GM04503 (cell line): ENCODE data around the gene CASK.

Experiments
- DNase-seq: peaks from one replicate; pipeline ENCODE4 v3.0.0-alpha.2; 2012; ENCODE audit warnings: low read depth

CASK gene

DNA sequence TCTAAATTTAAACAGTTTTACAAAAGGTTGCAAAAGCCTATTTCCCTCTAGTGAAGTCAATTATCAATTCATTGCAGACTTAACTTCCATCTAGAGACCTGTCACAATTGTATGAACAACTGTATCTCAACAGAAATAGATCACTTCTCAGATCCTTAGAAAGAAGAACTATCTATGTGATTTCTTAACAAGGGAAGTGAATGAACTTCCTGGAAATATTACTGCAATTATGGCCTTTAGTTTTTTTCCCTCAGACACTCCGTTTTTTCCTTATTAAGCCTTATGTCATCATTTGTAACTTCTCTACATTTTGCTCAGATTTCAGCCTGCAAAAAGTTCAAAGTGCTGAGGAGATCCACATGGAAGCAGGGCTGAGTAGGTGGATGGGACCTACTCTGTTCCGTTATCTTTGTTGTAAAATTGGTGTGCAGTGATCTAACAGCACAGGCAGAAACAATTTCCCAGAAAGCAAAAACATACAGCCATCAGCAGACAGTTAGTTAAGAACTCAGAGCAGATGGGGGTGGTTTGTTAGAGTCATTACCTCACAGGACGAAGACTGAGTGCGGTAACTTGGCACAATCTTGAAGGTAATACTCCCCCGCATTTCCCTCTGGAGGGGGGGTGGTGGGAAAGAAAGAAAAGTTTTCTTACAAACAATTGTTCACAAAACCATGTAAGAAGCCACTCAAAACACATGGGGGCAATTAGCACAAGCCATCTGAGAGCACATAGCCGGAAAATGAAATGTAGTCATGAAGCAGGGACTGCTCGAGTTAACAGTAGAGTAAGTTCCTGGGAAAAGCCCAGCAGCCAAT is 363.9 kb downstream of the CASK start:
- DNase-seq = peak; percentile 22

DNA sequence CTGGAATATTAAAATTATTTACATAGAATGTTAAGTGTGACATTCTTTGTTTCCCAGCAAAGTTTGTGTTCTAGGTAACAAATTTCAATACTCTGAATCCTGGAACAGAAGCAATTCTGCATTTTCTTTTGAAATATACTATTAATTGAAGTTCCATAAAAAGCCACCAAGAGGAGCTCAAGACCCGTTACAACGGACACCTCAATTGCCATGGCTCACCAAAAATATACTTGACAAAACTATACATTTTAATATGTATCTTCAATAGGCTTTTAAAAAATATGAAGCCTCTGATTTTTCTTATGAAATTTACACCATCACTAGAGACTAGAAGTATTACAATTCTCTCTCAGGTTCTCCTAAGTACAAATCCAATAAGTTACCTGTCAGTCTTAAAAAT is 364.8 kb downstream of the CASK start:
- no peak for DNase-seq

DNA sequence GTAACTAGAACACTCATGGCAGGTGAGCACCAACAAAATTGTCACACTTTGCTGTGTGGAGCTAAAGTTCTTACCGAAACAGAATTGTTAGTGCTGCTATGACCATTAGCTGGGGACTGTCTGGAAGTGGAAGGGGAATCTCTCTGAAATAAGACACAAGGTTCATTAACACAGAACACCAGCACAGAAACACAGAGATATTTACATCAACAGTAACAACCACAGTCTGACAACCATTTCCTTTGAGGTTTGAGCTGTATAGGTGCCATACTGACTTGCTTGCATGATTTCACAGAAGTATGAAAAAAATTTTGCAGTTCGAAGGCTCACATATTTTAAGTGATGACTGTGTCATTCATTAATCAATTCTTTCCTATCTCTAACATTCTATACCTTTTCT is 366.4 kb downstream of the CASK start:
- no peak for DNase-seq

DNA sequence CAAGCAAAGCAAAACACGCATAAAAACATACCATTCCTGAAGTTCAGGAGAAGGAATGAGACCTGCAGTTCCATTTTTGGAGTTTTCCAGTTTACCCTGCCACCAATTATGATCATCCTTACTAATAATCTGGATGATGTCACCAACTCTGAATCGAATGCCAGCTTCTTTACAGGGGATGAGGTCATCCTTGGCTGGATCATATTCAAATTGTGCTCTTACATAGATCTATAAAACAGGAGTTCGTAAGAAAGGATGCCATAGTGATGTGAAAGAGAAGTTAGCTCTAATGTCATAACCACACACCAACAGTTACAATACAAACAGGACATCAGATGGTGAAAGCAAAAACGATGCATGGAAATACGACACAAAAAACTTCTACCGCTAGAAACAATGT is 369.7 kb downstream of the CASK start:
- DNase-seq = no peak

DNA sequence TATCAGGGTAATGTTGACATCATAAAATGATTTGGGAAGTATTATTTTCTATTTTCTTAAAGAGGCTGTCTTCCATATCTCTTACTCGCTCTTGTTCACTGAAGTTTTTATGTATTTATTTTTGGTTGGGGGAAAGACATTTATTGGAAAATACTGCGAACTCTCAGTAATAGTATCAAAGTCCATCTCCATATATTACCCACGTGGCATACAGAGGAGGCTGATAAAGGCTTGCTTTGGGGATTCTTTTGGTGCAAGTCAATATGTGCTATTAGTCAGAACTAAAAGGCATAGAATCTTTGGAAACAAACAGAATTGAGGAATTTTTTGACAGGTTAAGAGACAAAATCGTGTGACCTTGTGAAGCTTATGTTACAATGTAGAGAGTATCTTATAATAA is 374.9 kb downstream of the CASK start:
- no peak for DNase-seq

DNA sequence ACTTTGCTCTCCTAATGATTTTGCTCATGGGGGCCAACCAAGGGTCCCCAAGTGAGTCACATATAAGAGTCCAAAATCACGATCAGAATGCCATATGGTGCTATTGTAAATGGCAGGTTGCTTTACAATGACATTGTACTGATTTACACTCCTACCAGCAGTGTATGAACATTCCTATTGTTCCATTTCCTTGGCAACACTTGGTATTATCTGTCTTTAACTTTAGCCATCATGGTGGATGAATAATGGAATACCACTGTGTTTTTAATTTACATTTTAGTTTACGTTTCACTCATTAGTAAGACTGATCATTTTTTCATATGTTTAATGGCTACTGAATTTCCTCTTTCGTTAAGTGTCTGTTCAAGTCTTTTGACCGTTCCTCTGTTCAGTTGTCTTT is 379.7 kb downstream of the CASK start:
- no peak for DNase-seq

DNA sequence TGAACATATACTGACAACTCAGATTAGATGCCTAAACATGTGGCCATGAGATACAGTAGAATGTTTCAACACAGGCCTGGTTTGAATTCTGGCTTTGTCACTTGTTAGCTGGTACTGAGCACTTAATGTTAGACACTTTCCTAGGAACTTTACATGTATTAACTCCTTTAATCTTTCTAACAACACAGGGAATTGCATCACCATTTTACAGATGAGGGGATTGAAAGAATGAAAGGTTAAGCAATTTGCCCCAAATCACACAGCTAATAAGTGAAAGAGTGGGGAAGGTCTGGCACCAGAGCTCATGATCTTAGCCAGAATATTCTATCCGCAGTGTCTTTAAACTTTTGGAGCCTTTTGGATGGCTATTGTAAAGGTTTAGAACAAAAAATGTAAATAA is 380.3 kb downstream of the CASK start:
- DNase-seq = no peak

DNA sequence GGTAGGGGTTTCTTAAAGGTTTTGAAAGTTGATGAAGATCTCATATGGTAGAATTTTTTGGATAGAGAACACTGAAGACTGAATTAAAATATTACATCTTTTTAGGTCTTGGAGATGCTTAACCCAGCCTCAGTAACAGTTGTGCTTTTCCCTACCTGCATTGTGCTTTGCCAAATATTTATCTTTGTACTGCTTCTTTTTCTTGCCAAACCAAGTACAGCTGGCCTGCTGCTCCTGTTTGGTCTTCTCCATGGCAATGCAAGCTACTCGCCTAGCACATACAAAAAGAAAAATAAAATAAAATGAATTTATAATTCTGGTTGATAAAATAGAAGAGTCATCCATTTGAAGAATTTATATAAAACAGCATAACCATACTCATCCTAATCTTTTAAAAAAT is 380.8 kb downstream of the CASK start:
- DNase-seq = no peak

DNA sequence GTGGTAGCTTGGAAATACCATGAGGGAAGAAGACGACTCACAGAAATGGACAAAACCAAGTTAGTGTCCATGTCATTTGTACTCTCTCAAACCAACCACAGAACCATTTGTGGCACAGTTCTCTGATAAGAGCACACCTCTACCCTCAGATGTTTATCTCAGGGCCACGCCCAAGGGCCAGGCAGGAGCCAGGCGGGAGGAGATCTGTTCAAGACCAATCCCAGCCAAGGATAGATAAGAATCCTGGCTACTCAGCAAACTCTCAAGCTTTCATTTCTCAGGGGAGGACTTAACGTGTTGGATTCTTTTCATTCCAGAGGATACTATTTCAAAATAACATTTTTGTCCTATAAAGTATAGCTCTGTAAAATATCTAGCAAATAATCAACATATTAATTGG is 381.2 kb downstream of the CASK start:
- no peak for DNase-seq

DNA sequence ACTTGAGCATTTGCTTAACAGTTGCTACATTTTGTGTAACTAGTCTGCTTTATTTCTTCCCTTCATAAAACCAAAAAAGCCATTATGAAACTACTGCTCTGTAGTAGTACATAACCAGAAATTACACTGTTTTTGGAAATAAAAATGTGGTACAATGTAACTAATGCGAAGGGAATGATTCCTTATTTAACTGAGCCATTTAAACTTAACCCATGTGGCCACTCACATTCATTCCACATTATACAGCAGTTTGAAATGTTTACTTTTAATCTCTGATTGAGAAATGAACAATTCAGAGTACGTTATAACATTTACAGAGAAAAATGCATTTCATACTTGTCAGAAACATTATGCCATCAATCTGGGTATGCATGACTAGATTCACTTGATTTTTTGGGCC is 382.0 kb downstream of the CASK start:
- DNase-seq = no peak

DNA sequence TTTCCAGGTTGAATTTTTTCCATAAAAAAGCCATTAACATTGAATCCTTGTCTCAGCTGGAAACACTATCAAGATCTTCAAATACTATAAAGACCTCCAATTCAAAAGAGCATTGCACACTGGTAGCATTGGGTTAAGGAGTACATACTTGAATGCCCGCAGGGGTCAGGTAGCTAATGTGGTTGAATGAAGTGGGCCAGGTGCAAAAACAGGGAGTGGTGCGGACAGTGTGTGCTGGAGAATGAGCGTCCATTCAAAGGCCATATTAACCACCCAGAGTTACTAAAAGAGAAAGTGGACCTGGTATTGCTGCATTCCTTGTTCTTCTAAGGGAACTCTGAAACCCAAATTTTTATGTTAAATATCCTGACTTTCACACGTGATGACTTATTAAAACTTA is 384.6 kb downstream of the CASK start:
- no peak for DNase-seq

DNA sequence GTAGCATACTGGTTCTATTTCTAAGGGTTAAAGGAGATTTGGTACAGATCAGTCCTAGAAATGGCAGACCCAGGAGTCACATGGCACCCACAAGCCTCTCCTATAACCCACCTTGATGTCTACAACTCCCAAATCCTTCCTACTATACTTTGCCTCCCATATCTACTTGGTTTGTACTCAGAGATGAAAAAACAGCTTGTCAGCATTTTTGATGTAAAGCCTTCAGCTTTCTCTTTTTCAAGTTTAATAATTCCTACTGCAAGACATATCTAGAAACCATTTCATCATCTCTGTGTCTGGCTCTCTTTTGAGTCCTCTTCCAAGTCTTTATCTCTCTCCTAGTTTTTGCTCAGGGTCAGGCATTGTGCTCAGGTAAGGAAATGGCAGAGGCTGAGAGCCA is 393.3 kb downstream of the CASK start:
- DNase-seq = no peak

DNA sequence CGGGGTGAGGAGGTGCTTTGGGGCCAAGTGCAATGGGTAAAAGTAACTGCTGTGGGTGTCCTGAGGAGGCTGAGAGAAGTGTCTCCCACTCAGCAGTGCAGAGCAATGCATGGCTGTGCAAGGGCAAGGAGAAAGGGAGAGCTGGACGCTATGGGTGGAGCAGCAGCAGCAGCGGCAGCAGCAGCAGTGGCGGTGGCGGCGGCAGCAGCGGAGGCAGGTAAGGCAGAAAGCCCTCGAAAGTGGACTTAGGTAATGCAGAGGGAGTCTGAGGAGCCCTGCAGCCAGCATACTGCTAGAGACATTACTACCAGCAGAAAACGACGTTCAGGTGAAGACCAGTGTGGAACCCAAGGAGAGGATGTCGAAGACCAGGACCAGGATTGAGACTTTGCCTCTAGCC is 394.1 kb downstream of the CASK start:
- DNase-seq = no peak

DNA sequence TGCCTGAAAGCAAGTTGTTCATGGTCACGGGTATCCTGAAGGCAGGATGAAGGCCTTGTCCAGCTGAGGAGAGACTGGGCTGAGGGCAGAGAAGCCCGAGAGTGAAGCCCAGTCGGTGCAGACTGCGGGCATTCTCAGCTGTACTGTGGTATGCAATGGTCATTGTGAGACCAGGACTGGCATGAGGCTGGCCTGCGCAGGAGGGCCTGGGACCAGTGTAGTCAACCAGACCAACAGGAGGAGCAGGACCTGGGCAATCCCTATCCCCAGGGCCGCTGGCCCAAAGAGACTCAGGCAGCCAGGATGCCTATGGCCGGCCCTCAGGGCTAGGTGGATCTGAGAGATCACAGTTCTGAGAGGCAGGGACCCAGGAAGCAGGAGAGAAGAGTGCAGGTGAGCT is 394.6 kb downstream of the CASK start:
- DNase-seq = no peak

DNA sequence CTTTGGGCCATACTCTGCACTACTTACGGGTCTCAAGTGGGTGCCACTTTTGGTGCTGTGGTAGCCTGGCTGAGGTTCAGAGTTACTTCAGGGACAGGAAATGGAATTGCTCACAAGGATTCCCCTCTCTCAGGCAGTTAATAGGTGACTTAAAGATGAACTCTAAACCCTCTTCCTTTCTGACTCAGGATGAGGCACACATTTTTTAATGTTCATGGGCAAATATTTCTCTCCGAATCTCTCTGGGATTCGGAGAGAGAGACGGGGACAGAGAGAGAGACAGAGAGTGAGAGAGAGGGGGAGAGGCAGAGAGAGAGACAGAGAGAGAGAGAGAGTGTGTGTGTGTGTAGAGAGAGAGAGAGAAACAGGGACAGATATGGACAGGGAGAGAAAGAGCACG is 396.4 kb downstream of the CASK start:
- DNase-seq = no peak

DNA sequence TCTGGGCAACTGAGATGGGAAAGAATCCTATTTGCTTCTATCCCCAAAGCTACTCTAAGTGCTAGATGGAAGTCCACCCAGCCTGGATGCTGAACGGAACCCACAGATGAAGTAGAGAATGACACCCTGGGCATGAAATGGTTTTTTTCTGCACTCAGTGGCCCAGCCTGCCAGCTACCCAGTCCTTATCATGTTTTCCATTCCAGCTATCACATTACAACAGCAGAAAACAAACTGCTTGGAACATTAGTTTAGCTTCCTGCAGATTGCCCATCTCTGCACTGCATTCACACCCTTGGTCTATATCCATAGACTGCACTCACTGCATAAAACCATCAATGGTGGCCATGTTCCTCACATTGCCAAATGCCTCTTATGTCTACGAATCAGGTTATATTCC is 397.1 kb downstream of the CASK start:
- DNase-seq = no peak

DNA sequence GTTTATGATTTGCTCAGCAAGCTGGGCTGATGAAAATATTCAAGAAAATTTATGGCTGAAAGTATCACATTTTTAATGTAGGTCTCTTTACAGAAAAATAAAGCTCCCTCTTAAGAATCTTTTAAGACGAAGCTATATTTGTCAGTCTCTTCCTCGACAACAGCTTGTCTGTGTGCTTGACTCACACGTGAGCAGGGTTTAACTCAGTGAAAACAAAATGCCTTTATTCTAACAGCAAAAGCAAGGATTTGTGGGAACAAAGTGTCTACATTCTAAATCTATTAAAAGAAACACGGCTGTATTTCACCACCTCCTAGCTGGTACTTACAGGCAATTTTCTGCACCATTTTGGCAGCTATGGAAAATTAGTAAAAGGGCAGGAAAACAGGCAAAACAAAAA is 400.7 kb downstream of the CASK start:
- DNase-seq = no peak

DNA sequence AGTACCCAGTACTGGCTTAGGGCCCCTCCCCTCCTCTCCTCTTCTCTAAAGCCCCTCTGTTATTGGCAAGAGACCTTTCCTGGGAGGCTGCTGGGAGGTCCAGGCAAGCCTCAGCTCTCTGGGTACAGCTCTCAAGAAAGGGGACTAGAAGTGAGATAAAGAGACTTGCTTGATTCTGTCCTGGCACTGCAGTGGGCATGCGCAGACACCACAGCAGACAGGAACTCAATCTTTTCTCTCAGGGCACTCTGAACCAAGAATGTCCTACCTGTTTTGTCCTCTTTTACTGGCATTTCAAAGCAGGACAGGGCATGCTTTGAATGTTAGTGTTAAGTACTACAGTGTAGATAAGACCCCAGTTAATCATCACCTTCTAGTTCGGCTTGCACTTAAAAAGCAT is 401.3 kb downstream of the CASK start:
- no peak for DNase-seq

DNA sequence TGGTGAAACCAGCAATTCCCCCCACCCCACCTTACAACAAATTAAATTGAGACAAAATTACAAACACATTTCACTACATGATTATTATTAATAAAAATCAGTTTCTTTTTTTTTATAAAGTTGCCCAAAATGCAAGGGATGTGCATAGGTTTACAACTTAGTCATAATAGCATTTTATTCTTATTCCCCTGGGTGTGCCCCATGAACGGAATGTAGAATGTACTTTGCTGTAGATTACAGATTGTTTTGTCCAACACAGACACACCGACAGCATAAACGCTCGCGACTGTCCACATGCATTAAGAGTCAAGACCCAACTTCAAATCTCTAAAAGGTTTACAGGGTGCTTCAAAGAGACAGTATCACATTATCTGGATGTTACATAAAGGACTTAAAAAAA is 403.9 kb downstream of the CASK start:
- no peak for DNase-seq

DNA sequence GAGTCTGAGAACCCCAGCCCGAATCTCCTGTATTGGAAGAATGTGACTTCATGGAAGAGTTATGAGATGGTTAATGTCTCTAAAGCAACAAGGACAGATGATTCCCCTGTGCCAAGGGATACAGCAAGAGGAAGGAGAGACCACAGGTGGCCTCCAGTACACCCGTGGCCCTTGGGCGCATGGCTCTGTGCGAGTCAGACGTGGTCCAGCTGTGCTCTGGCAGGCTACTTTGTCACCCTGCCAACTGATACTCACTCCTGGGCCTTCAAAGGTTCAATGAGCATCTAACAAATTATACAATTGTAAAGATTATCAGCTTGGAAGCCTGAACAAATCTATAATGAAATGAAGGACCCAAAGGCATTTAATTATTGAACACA is 404.5 kb downstream of the CASK start:
- no peak for DNase-seq

DNA sequence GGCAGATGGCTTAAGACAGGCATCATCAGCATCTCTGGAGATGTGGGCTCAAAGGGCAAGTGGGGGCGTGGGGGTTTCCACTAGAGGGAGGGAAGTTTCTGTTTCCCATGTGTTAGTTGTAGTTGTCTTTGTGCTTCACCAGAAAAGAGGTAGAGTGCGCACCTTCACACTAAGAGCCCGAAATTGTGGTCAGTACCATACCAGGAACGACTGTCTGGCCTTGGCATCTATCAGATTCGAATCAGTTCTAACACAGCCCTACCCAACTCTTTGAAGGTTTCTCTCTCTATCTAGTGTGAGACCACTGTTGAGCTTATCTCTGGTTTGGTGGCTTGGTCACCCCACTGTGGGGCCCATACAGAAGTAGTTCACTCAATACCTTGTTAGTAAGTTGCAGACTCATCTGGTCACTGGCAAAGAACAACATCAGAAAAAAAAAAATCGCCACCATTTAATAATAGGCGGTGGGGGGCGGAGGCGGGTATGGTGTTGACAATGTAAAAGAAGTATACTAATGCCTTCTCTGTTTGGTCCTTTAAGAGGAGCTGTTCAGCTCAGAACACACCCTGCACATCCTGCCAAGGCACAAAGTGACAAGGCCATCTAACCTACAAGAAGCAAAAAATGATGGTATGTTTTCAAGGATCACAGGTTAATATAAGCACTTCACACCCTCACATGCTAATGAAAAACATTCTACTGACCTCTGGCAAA is 405.1 kb downstream of the CASK start:
- DNase-seq = no peak

DNA sequence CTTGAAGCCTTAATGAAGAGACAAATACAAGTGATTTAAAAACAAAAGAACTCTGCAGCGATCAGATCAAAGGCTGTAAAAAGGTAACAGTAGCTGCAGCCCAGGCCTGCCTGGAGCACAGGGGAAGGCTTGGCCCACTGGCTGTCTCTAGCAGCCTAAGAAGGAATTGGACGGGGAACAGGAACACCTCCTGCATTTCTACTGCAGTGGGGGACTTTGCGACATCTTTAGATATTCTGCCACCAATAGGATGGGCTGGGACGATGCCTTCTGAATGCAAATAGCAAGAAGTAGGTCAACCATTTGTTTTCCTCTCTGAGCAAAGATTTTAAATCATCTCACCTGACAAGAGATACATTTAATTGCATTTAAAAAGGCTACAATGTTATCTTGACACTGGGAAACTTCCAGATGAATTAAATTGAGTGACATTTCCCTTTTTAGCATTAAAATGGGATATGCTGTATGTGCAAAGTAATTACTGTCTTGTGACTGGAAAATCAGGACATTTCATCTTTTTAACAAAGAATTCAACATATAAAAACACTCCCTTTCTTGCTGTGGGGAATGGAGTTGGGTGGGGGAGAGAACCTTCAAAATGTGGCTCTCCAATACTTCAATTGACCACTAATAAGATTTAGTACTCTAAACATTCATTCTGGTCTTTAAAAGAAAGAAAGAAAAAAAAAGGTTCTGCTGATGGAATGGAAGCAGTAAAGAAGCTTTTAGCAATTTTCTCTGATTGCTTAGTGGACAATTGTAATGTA is 406.2 kb downstream of the CASK start:
- DNase-seq = no peak

DNA sequence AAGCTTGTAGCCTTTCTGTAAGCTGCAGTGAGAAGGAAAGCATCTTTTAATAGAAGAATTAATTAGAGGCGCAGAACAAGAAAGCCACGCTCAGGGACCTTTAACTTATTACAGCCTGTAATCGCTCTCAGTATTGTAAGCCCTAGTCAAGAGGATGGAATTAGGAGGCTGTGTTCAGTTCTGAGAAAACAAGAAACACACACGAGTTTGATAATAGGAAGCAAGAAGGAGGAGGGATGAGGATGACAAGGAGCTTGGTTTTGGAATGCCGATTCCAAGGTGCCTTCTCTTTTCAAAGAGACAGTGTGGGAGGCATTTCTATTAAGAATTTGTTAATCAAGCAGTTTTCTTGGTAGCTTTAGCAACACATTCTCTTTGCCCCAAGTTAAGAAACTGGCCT is 406.9 kb downstream of the CASK start:
- DNase-seq = no peak
